Thoracic aorta (tissue), 2 donors: ENCODE results near the gene CTBP2. TPM values are rescaled to one million over a fixed set of nuclear protein-coding genes. Genes with fewer than 3 reads are reported as not detected.

Experiments used
- ATAC-seq: fragments of 150-250 bp; one replicate; pipeline ENCODE4 v1.8.0; 2017; ENCODE audit warnings: low read depth; ENCODE audit not compliant: insufficient number of reproducible peaks, low FRiP score
- DNase-seq: peaks from one replicate; pipeline ENCODE4 v3.0.0-alpha.2; 2020; ENCODE audit warnings: low spot score
- H3K27ac ChIP-seq, 2 donors: fragments of 200-600 bp; sonication (generic); 1 replicate in 1 of 2; 2 replicates in 1 of 2; pipeline ENCODE4 v1.5.1; 2016; ENCODE audit warnings: mild to moderate bottlenecking in 2 of 2, moderate library complexity in 2 of 2
- H3K27me3 ChIP-seq: fragments of 200-600 bp; sonication (generic); replicated peaks from 2 replicates; pipeline ENCODE4 v1.6.0; 2016; ENCODE audit warnings: mild to moderate bottlenecking; ENCODE audit not compliant: insufficient read depth
- H3K36me3 ChIP-seq: fragments of 200-600 bp; sonication (generic); one replicate; pipeline ENCODE4 v1.5.1; 2016
- H3K4me1 ChIP-seq, 2 donors: fragments of 200-600 bp; sonication (generic); 1 replicate in 1 of 2; 2 replicates in 1 of 2; pipeline versions ENCODE4 v1.5.1 to v1.6.0; 2016; ENCODE audit warnings: low read depth in 2 of 2, mild to moderate bottlenecking in 1 of 2; ENCODE audit not compliant: control insufficient read depth in 1 of 2
- H3K4me3 ChIP-seq: fragments of 200-600 bp; sonication (generic); 2 replicates; pipeline ENCODE4 v1.5.1; 2016; ENCODE audit warnings: mild to moderate bottlenecking
- H3K9me3 ChIP-seq: fragments of 200-600 bp; sonication (generic); 2 replicates; pipeline ENCODE4 v1.5.1; 2016
- CTCF ChIP-seq: fragments of 200-600 bp; sonication (generic); IDR thresholded peaks from one replicate; pipeline ENCODE4 v1.5.1; 2019; ENCODE audit warnings: antibody characterized with exemption
- total RNA-seq, 2 donors: library from RNA; depleted of rRNA; stranded (reverse); fragments of >200 nt; gene quantifications; one replicate each; pipeline versions ENCODE4 v1.1.0 to v1.2.3, GENCODE V29; 2016

Gene CTBP2
- total RNA-seq, 2 donors from 2014 or later: 62.8 to 80.6 TPM

- H3K27ac ChIP-seq: peak overlapping the region in 1 of 2 donors; percentile 16
- no peaks in the 10 kb centered on the region for H3K36me3 ChIP-seq
- H3K27me3 ChIP-seq: no peaks in the 10 kb centered on the region
- H3K4me3 ChIP-seq: peak overlapping the region; percentile 18
- DNase-seq (no peak), ATAC-seq (no peak)
- no peaks in the 10 kb centered on the region for H3K9me3 ChIP-seq
- peaks cover 36 to 74% of the 10 kb centered on the region in 2 donors for H3K4me1 ChIP-seq
- no peak for TF ChIP-seq CTCF
These were observed 121.0 kb downstream of the CTBP2 start for GRCh38 chr10:125039354-125039769.

GRCh38 chr10:125038637-125039036 lies 121.7 kb downstream of the CTBP2 start:
- no peaks in the 10 kb centered on the region for H3K27me3 ChIP-seq
- no peak overlapping the region for H3K27ac ChIP-seq
- DNase-seq (no peak), ATAC-seq (no peak)
- H3K4me1 ChIP-seq: peaks cover 31 to 69% of the 10 kb centered on the region in 2 donors
- TF ChIP-seq CTCF: no peak
- no peaks in the 10 kb centered on the region for H3K9me3 ChIP-seq
- H3K36me3 ChIP-seq: no peaks in the 10 kb centered on the region
- H3K4me3 ChIP-seq: peak overlapping the region; percentile 18

- DNase-seq: no peak
- H3K4me1 ChIP-seq: peaks cover 29 to 66% of the 10 kb centered on the region in 2 donors
These were observed 123.1 kb downstream of the CTBP2 start for GRCh38 chr10:125037145-125037877.

GRCh38 chr10:125035588-125036295 lies 124.6 kb downstream of the CTBP2 start:
- DNase-seq (no peak), ATAC-seq (no peak)
- no peak for TF ChIP-seq CTCF
- no peaks in the 10 kb centered on the region for H3K27me3 ChIP-seq
- peaks cover 29 to 80% of the 10 kb centered on the region in 2 donors for H3K4me1 ChIP-seq
- no peaks in the 10 kb centered on the region for H3K36me3 ChIP-seq
- peak overlapping the region; percentile 6 for H3K4me3 ChIP-seq
- no peaks in the 10 kb centered on the region for H3K9me3 ChIP-seq
- peak overlapping the region; percentile 17 to 41 for H3K27ac ChIP-seq

More at GRCh38 chr10:125037145-125037877, 123.1 kb downstream of the CTBP2 start:
- Histone ChIP-seq H3K9me3 (no peaks in the 10 kb centered on the region), H3K27ac (peak overlapping the region in 1 of 2 donors; percentile 6), H3K4me3 (no peak overlapping the region), H3K36me3 (no peaks in the 10 kb centered on the region), H3K27me3 (no peaks in the 10 kb centered on the region)
- no peak for ATAC-seq
- no peak for TF ChIP-seq CTCF

GRCh38 chr10:125035136-125035535 lies 125.2 kb downstream of the CTBP2 start:
- Histone ChIP-seq H3K27me3 (no peaks in the 10 kb centered on the region), H3K36me3 (no peaks in the 10 kb centered on the region), H3K4me3 (peak overlapping the region; percentile 6), H3K27ac (peak overlapping the region in 1 of 2 donors; percentile 17), H3K4me1 (peaks cover 33 to 86% of the 10 kb centered on the region in 2 donors), H3K9me3 (no peaks in the 10 kb centered on the region)
- ATAC-seq (no peak), DNase-seq (no peak)
- no peak for TF ChIP-seq CTCF
